HG02981 (cell line): ENCODE results near the gene DET1.
"Not testable (repeated sequence)": the region's sequence is repeated elsewhere in the genome, so short reads cannot be mapped to it uniquely, and the experiment has no call there.

Experiments
- ATAC-seq: cut with Tn5 transposase; IDR thresholded peaks from one replicate; pipeline ENCODE4 v1.9.1; 2021; ENCODE audit warnings: mild to moderate bottlenecking, moderate library complexity; ENCODE audit not compliant: unreplicated experiment

Gene DET1

DNA sequence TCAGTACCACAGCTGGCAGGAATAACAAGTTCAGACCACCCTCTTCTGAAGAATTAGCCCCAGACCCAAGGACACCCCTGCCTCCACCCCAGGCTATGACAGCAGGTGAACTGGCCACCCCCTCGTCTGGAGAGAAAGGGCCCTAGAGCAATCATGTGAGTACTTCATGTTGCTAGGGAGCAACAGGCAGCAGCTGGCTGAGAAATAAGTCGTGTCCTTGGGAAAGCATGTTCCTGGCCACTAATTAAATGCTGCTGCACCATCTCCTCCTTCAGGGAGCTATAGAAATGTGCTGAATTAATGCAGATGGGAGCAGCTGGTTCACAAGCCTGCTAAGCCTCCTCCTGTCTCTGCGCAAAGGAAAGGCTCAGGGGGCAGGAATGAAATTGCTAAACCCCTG, 47.5 kb downstream of the DET1 start:
- no peak for ATAC-seq

- no peak for ATAC-seq
Observed at GRCh38 chr15:88497109-88497765, 49.2 kb downstream of the DET1 start.

- ATAC-seq = no peak
Observed at GRCh38 chr15:88493844-88494243, 52.6 kb downstream of the DET1 start.

- ATAC-seq = no peak
Observed at GRCh38 chr15:88491158-88491557, 55.3 kb downstream of the DET1 start.

DNA sequence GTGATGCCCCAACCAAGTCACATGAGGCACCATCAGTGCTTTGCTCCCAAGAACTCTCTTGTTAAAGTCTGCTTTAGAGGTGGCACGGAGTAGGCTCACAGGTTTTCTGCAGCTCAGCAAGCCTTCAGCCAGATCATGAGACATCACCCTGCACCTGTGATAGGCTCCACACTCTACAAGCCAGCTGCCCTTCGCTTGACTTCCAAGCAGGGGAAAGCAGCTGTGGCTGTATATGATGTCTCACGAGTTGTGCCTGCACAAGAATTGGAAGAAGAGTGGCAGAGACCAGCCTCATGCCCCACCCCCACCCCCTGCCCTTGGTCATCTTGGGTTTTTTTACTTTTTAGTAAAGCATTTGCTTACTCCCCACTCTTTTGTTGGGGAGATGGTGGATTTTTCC, 56.4 kb downstream of the DET1 start:
- no peak for ATAC-seq

GRCh38 chr15:88489321-88489720, 57.2 kb downstream of the DET1 start:
- ATAC-seq = no peak

- ATAC-seq = no peak
Observed at GRCh38 chr15:88487796-88488523, 58.5 kb downstream of the DET1 start.

- no peak for ATAC-seq
Observed at GRCh38 chr15:88487178-88487795, 59.2 kb downstream of the DET1 start.

GRCh38 chr15:88484682-88485331, 61.7 kb downstream of the DET1 start:
- ATAC-seq = no peak

- ATAC-seq = no peak
Observed at GRCh38 chr15:88482263-88482662, 64.2 kb downstream of the DET1 start.

GRCh38 chr15:88480981-88481380, 65.5 kb downstream of the DET1 start:
- no peak for ATAC-seq

DNA sequence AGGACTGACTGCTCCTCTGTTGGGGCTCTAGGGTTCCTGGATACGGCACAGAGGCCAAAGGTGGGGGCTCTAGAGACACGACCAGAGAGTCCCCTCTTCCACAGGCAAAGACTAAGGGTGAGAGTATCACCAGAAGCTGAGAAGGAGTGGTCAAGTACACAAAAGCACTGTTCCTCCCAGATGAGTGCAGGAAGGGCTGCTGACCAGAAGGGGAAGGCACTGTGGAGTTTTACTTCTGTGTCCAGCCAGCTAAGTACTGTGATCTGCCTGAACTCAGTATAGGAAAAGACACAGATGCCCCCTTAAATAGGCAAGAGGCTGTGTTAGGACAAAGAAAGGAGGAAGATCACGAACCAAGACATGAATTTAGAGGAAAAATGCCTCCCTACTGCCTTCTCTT, 67.3 kb downstream of the DET1 start:
- ATAC-seq = no peak

GRCh38 chr15:88477904-88478303, 68.6 kb downstream of the DET1 start:
- ATAC-seq = no peak

GRCh38 chr15:88477126-88477525, 69.4 kb downstream of the DET1 start:
- no peak for ATAC-seq

DNA sequence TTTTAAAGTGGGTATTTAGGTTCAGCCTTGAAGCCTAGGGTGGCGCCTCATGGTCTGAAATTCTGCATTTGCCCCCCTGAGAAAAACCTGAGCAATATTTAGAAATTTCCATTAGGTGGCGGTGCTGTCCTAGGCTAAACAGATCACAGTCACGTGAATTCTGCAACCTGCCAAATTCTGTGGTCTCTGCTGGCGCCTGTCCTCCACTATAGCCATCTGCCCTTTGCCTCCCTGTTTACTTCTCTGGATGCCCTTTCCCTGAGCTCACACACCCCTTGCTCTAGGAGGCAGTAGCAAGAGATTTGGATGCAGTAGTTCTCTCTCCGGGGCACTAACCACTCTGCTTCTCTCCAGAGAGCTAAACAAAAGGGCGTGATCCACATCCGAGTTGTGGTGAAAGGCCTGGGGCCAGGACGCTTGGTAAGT, 69.8 kb downstream of the DET1 start:
- ATAC-seq = no peak

DNA sequence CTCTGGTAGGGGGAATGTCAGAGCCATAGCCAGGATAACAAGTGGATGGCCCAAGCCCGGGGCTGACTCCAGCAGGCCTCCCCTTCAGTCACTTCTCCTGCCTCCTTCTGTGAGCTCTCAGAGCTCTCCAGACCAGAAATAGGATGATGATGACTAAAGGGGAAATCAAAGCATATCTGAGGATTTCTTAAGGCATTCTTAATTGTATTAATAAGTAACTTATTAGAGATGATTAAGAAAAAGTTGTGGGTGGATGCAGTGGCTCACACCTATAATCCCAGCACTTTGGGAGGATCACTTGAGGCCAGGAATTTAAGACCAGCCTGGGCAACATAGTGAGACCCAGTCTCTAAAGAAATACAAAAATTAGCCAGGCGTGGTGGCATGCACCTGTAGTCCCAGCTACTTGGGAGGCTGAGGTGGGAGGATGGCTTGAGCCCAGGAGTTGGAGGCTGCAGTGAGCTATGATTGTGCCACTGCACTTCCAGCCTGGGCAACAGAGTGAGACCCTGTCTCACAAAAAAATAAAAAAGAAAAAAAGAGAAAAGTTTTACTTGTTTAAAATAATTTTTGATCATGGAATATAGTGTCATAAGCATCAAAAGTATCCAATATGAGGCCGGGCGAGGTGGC, 72.7 kb downstream of the DET1 start:
- not testable (repeated sequence) for ATAC-seq

- ATAC-seq = no peak
Observed at GRCh38 chr15:88472225-88472624, 74.3 kb downstream of the DET1 start.

GRCh38 chr15:88470625-88471372, 75.7 kb downstream of the DET1 start:
- no peak for ATAC-seq

DNA sequence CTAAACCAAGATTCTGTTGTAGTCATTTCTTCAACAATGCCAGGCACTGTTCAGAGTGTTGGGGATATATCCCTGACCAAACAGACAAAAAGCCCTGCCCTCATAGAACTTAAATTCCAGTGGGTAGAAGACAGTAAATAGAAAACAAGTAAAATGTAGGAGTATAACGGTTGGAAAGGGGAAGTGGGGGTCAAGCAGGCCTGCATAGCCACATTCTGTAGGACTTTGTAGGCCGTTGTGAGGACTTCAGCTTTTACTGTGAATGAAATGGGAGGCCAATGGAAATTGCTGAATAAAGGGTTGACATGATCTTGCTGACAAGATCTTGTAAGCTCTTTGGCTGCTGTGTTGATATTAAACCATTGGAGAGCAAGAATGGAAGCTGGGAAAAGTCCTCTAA, 77.2 kb downstream of the DET1 start:
- no peak for ATAC-seq

- ATAC-seq = not testable (repeated sequence)
Observed at GRCh38 chr15:88468721-88469120, 77.8 kb downstream of the DET1 start.
